Measurements from ENCODE around the gene FYCO1.

The FYCO1 gene

GRCh38 chr3:46027021-46027705, 31.5 kb upstream of the FYCO1 start, which contains the start of gene XCR1:
Gene XCR1 (minus strand): TSS chr3:46027483. CDS start chr3:46021947, 5,536 bp downstream.
- no peaks in the 10 kb centered on the region for H3K27me3 ChIP-seq (ENCODE audit: control insufficient read depth, insufficient read depth, low read length, poor library complexity, severe bottlenecking)
- 87 to 93% methylated on average over 2 to 3 of the region's 3 CpGs for WGBS, 2 experiments
- no peak within 1 kb of the TSS for H3K27ac ChIP-seq (ENCODE audit: insufficient read depth, low read depth, low read length, poor library complexity, severe bottlenecking)
- H3K4me3 ChIP-seq (ENCODE audit: insufficient read depth, low read depth, low read length) = no peak within 1 kb of the TSS
- H3K9me3 ChIP-seq (ENCODE audit: control insufficient read depth, low read length) = peaks cover 3% of the 10 kb centered on the region
- H3K4me1 ChIP-seq (ENCODE audit: control insufficient read depth, insufficient read depth, low read length) = no peaks in the 10 kb centered on the region
- no peaks in the 10 kb centered on the region for H3K36me3 ChIP-seq (ENCODE audit: control insufficient read depth, insufficient read depth, low read length)

- Histone ChIP-seq H3K27me3 (ENCODE audit: control insufficient read depth, insufficient read depth, low read length, poor library complexity, severe bottlenecking) (no peaks in the 10 kb centered on the region), H3K27ac (ENCODE audit: insufficient read depth, low read depth, low read length, poor library complexity, severe bottlenecking) (no peak overlapping the region), H3K4me3 (ENCODE audit: insufficient read depth, low read depth, low read length) (no peak overlapping the region), H3K9me3 (ENCODE audit: control insufficient read depth, low read length) (peaks cover 3% of the 10 kb centered on the region), H3K36me3 (ENCODE audit: control insufficient read depth, insufficient read depth, low read length) (no peaks in the 10 kb centered on the region), H3K4me1 (ENCODE audit: control insufficient read depth, insufficient read depth, low read length) (no peaks in the 10 kb centered on the region)
- 85 to 88% methylated on average over 1 of the region's 1 CpG for WGBS, 2 experiments
Measured at GRCh38 chr3:46025139-46025538, 29.5 kb upstream of the FYCO1 start.

GRCh38 chr3:46024131-46024530, 28.5 kb upstream of the FYCO1 start:
- Histone ChIP-seq H3K36me3 (ENCODE audit: control insufficient read depth, insufficient read depth, low read length) (no peaks in the 10 kb centered on the region), H3K27me3 (ENCODE audit: control insufficient read depth, insufficient read depth, low read length, poor library complexity, severe bottlenecking) (no peaks in the 10 kb centered on the region), H3K9me3 (ENCODE audit: control insufficient read depth, low read length) (peaks cover 3% of the 10 kb centered on the region), H3K4me1 (ENCODE audit: control insufficient read depth, insufficient read depth, low read length) (no peaks in the 10 kb centered on the region), H3K27ac (ENCODE audit: insufficient read depth, low read depth, low read length, poor library complexity, severe bottlenecking) (no peak overlapping the region), H3K4me3 (ENCODE audit: insufficient read depth, low read depth, low read length) (no peak overlapping the region)
- WGBS, 2 experiments = 83 to 92% methylated on average over 3 of the region's 3 CpGs

GRCh38 chr3:46022909-46023785, 27.5 kb upstream of the FYCO1 start:
- no peaks in the 10 kb centered on the region for H3K4me1 ChIP-seq (ENCODE audit: control insufficient read depth, insufficient read depth, low read length)
- WGBS, 2 experiments = 94 to 96% methylated on average over 34 of the region's 34 CpGs
- no peak overlapping the region for H3K27ac ChIP-seq (ENCODE audit: insufficient read depth, low read depth, low read length, poor library complexity, severe bottlenecking)
- no peak overlapping the region for H3K4me3 ChIP-seq (ENCODE audit: insufficient read depth, low read depth, low read length)
- no peaks in the 10 kb centered on the region for H3K36me3 ChIP-seq (ENCODE audit: control insufficient read depth, insufficient read depth, low read length)
- peaks cover 3% of the 10 kb centered on the region for H3K9me3 ChIP-seq (ENCODE audit: control insufficient read depth, low read length)
- H3K27me3 ChIP-seq (ENCODE audit: control insufficient read depth, insufficient read depth, low read length, poor library complexity, severe bottlenecking) = no peaks in the 10 kb centered on the region

- no peak overlapping the region for H3K4me3 ChIP-seq (ENCODE audit: insufficient read depth, low read depth, low read length)
- 91 to 93% methylated on average over 8 of the region's 8 CpGs for WGBS, 2 experiments
- H3K36me3 ChIP-seq (ENCODE audit: control insufficient read depth, insufficient read depth, low read length) = no peaks in the 10 kb centered on the region
- no peaks in the 10 kb centered on the region for H3K4me1 ChIP-seq (ENCODE audit: control insufficient read depth, insufficient read depth, low read length)
- no peaks in the 10 kb centered on the region for H3K9me3 ChIP-seq (ENCODE audit: control insufficient read depth, low read length)
- no peaks in the 10 kb centered on the region for H3K27me3 ChIP-seq (ENCODE audit: control insufficient read depth, insufficient read depth, low read length, poor library complexity, severe bottlenecking)
- H3K27ac ChIP-seq (ENCODE audit: insufficient read depth, low read depth, low read length, poor library complexity, severe bottlenecking) = no peak overlapping the region
Measured at GRCh38 chr3:46021516-46021915, 25.9 kb upstream of the FYCO1 start.

- H3K36me3 ChIP-seq (ENCODE audit: control insufficient read depth, insufficient read depth, low read length) = no peaks in the 10 kb centered on the region
- no peak overlapping the region for H3K27ac ChIP-seq (ENCODE audit: insufficient read depth, low read depth, low read length, poor library complexity, severe bottlenecking)
- H3K4me3 ChIP-seq (ENCODE audit: insufficient read depth, low read depth, low read length) = no peak overlapping the region
- no peaks in the 10 kb centered on the region for H3K4me1 ChIP-seq (ENCODE audit: control insufficient read depth, insufficient read depth, low read length)
- H3K27me3 ChIP-seq (ENCODE audit: control insufficient read depth, insufficient read depth, low read length, poor library complexity, severe bottlenecking) = no peaks in the 10 kb centered on the region
- 94 to 95% methylated on average over 37 of the region's 37 CpGs for WGBS, 2 experiments
- no peaks in the 10 kb centered on the region for H3K9me3 ChIP-seq (ENCODE audit: control insufficient read depth, low read length)
Measured at GRCh38 chr3:46020766-46021510, 25.3 kb upstream of the FYCO1 start.

- WGBS, 2 experiments = 86 to 88% methylated on average over 1 of the region's 1 CpG
Measured at GRCh38 chr3:46019707-46020106, 24.1 kb upstream of the FYCO1 start.

GRCh38 chr3:46017720-46018119, 22.1 kb upstream of the FYCO1 start:
- 87 to 92% methylated on average over 2 of the region's 2 CpGs for WGBS, 2 experiments
- Histone ChIP-seq H3K27me3 (ENCODE audit: control insufficient read depth, insufficient read depth, low read length, poor library complexity, severe bottlenecking) (no peaks in the 10 kb centered on the region), H3K4me1 (ENCODE audit: control insufficient read depth, insufficient read depth, low read length) (no peaks in the 10 kb centered on the region), H3K36me3 (ENCODE audit: control insufficient read depth, insufficient read depth, low read length) (no peaks in the 10 kb centered on the region), H3K4me3 (ENCODE audit: insufficient read depth, low read depth, low read length) (no peak overlapping the region), H3K27ac (ENCODE audit: insufficient read depth, low read depth, low read length, poor library complexity, severe bottlenecking) (no peak overlapping the region), H3K9me3 (ENCODE audit: control insufficient read depth, low read length) (no peaks in the 10 kb centered on the region)

More at GRCh38 chr3:46019707-46020106, 24.1 kb upstream of the FYCO1 start:
- Histone ChIP-seq H3K4me3 (ENCODE audit: insufficient read depth, low read depth, low read length) (no peak overlapping the region), H3K4me1 (ENCODE audit: control insufficient read depth, insufficient read depth, low read length) (no peaks in the 10 kb centered on the region), H3K36me3 (ENCODE audit: control insufficient read depth, insufficient read depth, low read length) (no peaks in the 10 kb centered on the region), H3K9me3 (ENCODE audit: control insufficient read depth, low read length) (no peaks in the 10 kb centered on the region), H3K27me3 (ENCODE audit: control insufficient read depth, insufficient read depth, low read length, poor library complexity, severe bottlenecking) (no peaks in the 10 kb centered on the region), H3K27ac (ENCODE audit: insufficient read depth, low read depth, low read length, poor library complexity, severe bottlenecking) (no peak overlapping the region)

GRCh38 chr3:46013316-46014094, 17.9 kb upstream of the FYCO1 start:
- no peaks in the 10 kb centered on the region for H3K4me1 ChIP-seq (ENCODE audit: control insufficient read depth, insufficient read depth, low read length)
- H3K27ac ChIP-seq (ENCODE audit: insufficient read depth, low read depth, low read length, poor library complexity, severe bottlenecking) = no peak overlapping the region
- H3K27me3 ChIP-seq (ENCODE audit: control insufficient read depth, insufficient read depth, low read length, poor library complexity, severe bottlenecking) = no peaks in the 10 kb centered on the region
- no peak overlapping the region for H3K4me3 ChIP-seq (ENCODE audit: insufficient read depth, low read depth, low read length)
- H3K36me3 ChIP-seq (ENCODE audit: control insufficient read depth, insufficient read depth, low read length) = no peaks in the 10 kb centered on the region
- WGBS, 2 experiments = 88% methylated on average over 7 of the region's 7 CpGs
- H3K9me3 ChIP-seq (ENCODE audit: control insufficient read depth, low read length) = no peaks in the 10 kb centered on the region

Measured in ectodermal cell (in vitro differentiated cells).